Measurements from ENCODE around the gene OR10H3.

Gene OR10H3

GRCh38 chr19:15702534-15702930 is 35.3 kb upstream of the OR10H3 start:
- Histone ChIP-seq H2AFZ (ENCODE audit: low read depth, low read length) (no peak overlapping the region), H3K4me2 (ENCODE audit: low read length) (no peak overlapping the region), H3K36me3 (replicated peaks; ENCODE audit: low read depth, low read length) (no peaks in the 10 kb centered on the region), H3K4me1 (ENCODE audit: low read length) (no peaks in the 10 kb centered on the region), H3K9me3 (ENCODE audit: insufficient read depth, low read length) (no peaks in the 10 kb centered on the region), H3K27me3 (ENCODE audit: low read depth, low read length) (peaks cover 9% of the 10 kb centered on the region; the same call in 1 of the 2 replicates), H4K20me1 (ENCODE audit: insufficient read depth, low read length) (no peaks in the 10 kb centered on the region), H3K79me2 (ENCODE audit: low read length) (no peaks in the 10 kb centered on the region), H3K27ac (ENCODE audit: low read length) (no peak overlapping the region), H3K9ac (ENCODE audit: low read length) (no peak overlapping the region), H3K4me3 (ENCODE audit: low read length) (no peak overlapping the region)
- TF ChIP-seq, protein P1, sequence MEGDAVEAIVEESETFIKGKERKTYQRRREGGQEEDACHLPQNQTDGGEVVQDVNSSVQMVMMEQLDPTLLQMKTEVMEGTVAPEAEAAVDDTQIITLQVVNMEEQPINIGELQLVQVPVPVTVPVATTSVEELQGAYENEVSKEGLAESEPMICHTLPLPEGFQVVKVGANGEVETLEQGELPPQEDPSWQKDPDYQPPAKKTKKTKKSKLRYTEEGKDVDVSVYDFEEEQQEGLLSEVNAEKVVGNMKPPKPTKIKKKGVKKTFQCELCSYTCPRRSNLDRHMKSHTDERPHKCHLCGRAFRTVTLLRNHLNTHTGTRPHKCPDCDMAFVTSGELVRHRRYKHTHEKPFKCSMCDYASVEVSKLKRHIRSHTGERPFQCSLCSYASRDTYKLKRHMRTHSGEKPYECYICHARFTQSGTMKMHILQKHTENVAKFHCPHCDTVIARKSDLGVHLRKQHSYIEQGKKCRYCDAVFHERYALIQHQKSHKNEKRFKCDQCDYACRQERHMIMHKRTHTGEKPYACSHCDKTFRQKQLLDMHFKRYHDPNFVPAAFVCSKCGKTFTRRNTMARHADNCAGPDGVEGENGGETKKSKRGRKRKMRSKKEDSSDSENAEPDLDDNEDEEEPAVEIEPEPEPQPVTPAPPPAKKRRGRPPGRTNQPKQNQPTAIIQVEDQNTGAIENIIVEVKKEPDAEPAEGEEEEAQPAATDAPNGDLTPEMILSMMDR (IDR thresholded peaks at IDR 0.05; ENCODE audit: low read depth, low read length), result peak; percentile 6; the same call in 1 of the 2 replicates
- no peak for TF ChIP-seq EZH2phosphoT487 (IDR thresholded peaks at IDR 0.05; ENCODE audit: low read depth)

DNA sequence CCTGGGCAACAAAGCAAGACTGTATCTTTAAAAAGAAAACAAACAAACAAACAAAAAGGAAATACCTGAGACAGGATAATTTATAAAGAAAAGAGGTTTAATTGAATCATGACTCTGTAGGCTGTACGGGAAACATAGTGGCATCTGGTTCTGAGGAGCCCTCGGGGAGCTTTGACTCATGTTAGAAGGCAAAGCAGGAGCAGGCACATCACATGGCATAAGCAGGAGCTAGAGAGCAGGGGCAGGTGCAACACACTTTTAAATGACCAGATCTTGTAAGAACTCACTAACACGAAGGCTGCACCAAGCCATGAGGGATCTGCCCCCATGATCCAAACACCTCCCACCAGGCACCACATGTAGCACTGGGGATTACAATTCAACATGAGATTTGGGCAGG is 23.1 kb upstream of the OR10H3 start:
- Histone ChIP-seq H3K4me1 (ENCODE audit: low read length) (no peaks in the 10 kb centered on the region), H2AFZ (ENCODE audit: low read depth, low read length) (no peak overlapping the region), H3K36me3 (replicated peaks; ENCODE audit: low read depth, low read length) (no peaks in the 10 kb centered on the region), H3K27me3 (ENCODE audit: low read depth, low read length) (peaks cover 8% of the 10 kb centered on the region; the same call in 1 of the 2 replicates), H4K20me1 (ENCODE audit: insufficient read depth, low read length) (peaks cover 3% of the 10 kb centered on the region; the same call in 1 of the 2 replicates), H3K9ac (ENCODE audit: low read length) (no peak overlapping the region), H3K79me2 (ENCODE audit: low read length) (no peaks in the 10 kb centered on the region), H3K27ac (ENCODE audit: low read length) (no peak overlapping the region), H3K9me3 (ENCODE audit: insufficient read depth, low read length) (no peaks in the 10 kb centered on the region), H3K4me2 (ENCODE audit: low read length) (no peak overlapping the region), H3K4me3 (ENCODE audit: low read length) (no peak overlapping the region)
- TF ChIP-seq EZH2phosphoT487 (IDR thresholded peaks at IDR 0.05; ENCODE audit: low read depth), result no peak
- TF ChIP-seq, protein P1 (IDR thresholded peaks at IDR 0.05; ENCODE audit: low read depth, low read length), result no peak

GRCh38 chr19:15715642-15716041 is 22.1 kb upstream of the OR10H3 start:
- peaks cover 8% of the 10 kb centered on the region; the same call in 1 of the 2 replicates for H3K27me3 ChIP-seq (ENCODE audit: low read depth, low read length)
- no peaks in the 10 kb centered on the region for H3K4me1 ChIP-seq (ENCODE audit: low read length)
- no peak for TF ChIP-seq EZH2phosphoT487 (IDR thresholded peaks at IDR 0.05; ENCODE audit: low read depth)
- TF ChIP-seq, protein P1 (IDR thresholded peaks at IDR 0.05; ENCODE audit: low read depth, low read length), result no peak
- H3K9ac ChIP-seq (ENCODE audit: low read length), result no peak overlapping the region
- no peak overlapping the region for H3K4me3 ChIP-seq (ENCODE audit: low read length)
- H2AFZ ChIP-seq (ENCODE audit: low read depth, low read length), result no peak overlapping the region
- no peaks in the 10 kb centered on the region for H3K79me2 ChIP-seq (ENCODE audit: low read length)
- H3K36me3 ChIP-seq (replicated peaks; ENCODE audit: low read depth, low read length), result no peaks in the 10 kb centered on the region
- no peak overlapping the region for H3K4me2 ChIP-seq (ENCODE audit: low read length)
- no peak overlapping the region for H3K27ac ChIP-seq (ENCODE audit: low read length)
- H4K20me1 ChIP-seq (ENCODE audit: insufficient read depth, low read length), result peaks cover 3% of the 10 kb centered on the region; the same call in 1 of the 2 replicates
- no peaks in the 10 kb centered on the region for H3K9me3 ChIP-seq (ENCODE audit: insufficient read depth, low read length)

DNA sequence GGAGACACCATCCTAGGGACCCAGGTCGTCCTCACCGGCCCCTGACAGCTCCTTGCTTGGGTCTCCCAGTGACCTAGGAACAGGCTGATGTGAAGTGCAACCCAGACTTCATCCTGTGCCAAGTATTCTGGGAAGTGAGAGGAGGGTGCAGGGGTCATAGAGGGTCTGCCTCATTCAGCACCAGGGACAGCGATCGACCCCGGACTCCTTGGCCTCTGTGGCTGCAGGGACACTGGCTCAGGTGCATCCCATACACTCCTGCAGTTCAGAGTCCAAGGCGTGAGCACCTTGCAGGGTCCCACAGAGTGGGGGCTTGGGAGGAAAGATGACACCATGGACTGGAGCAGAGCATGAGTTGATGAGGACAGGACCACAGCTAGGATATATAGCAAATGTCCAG is 20.0 kb upstream of the OR10H3 start:
- no peak overlapping the region for H2AFZ ChIP-seq (ENCODE audit: low read depth, low read length)
- H3K4me1 ChIP-seq (ENCODE audit: low read length), result no peaks in the 10 kb centered on the region
- H3K36me3 ChIP-seq (replicated peaks; ENCODE audit: low read depth, low read length), result no peaks in the 10 kb centered on the region
- H3K27me3 ChIP-seq (ENCODE audit: low read depth, low read length), result peaks cover 11% of the 10 kb centered on the region; the same call in 1 of the 2 replicates
- H3K79me2 ChIP-seq (ENCODE audit: low read length), result no peaks in the 10 kb centered on the region
- H3K4me2 ChIP-seq (ENCODE audit: low read length), result no peak overlapping the region
- no peak overlapping the region for H3K27ac ChIP-seq (ENCODE audit: low read length)
- H4K20me1 ChIP-seq (ENCODE audit: insufficient read depth, low read length), result peaks cover 3% of the 10 kb centered on the region; the same call in 1 of the 2 replicates
- no peaks in the 10 kb centered on the region for H3K9me3 ChIP-seq (ENCODE audit: insufficient read depth, low read length)
- TF ChIP-seq, protein P1 (IDR thresholded peaks at IDR 0.05; ENCODE audit: low read depth, low read length), result no peak
- TF ChIP-seq EZH2phosphoT487 (IDR thresholded peaks at IDR 0.05; ENCODE audit: low read depth), result no peak
- no peak overlapping the region for H3K4me3 ChIP-seq (ENCODE audit: low read length)
- H3K9ac ChIP-seq (ENCODE audit: low read length), result no peak overlapping the region
